Pons (tissue), 1 donor: Measurements from ENCODE around the gene MYT1.
"Not testable (repeated sequence)": the region's sequence is repeated elsewhere in the genome, so short reads cannot be mapped to it uniquely, and the experiment has no call there.

ENCODE experiments used
- DNase-seq: peaks from one replicate; pipeline ENCODE4 v3.0.0-alpha.2; 2016; ENCODE audit warnings: low spot score

The MYT1 gene

GRCh38 chr20:64230461-64231145 is 66.4 kb downstream of the MYT1 start:
- DNase-seq, result no peak

- DNase-seq, result no peak
Measured at GRCh38 chr20:64231621-64232550, 67.6 kb downstream of the MYT1 start.

GRCh38 chr20:64232794-64233193 is 68.5 kb downstream of the MYT1 start:
- DNase-seq, result peak; percentile 63

- peak; percentile 37 for DNase-seq
Measured at GRCh38 chr20:64233725-64234124, 69.5 kb downstream of the MYT1 start.

- no peak for DNase-seq
Measured at GRCh38 chr20:64234291-64234791, 70.1 kb downstream of the MYT1 start.

GRCh38 chr20:64234921-64235565 is 70.8 kb downstream of the MYT1 start:
- not testable (repeated sequence) for DNase-seq

GRCh38 chr20:64236137-64237088 is 72.2 kb downstream of the MYT1 start:
- no peak for DNase-seq

- DNase-seq, result no peak
Measured at GRCh38 chr20:64237316-64237715, 73.1 kb downstream of the MYT1 start.

- no peak for DNase-seq
Measured at GRCh38 chr20:64238115-64238825, 74.0 kb downstream of the MYT1 start.

- DNase-seq, result no peak
Measured at GRCh38 chr20:64238851-64239387, 74.7 kb downstream of the MYT1 start.

- DNase-seq, result no peak
Measured at GRCh38 chr20:64239449-64240242, 75.4 kb downstream of the MYT1 start.

- no peak for DNase-seq
Measured at GRCh38 chr20:64240243-64241015, 76.2 kb downstream of the MYT1 start.

- no peak for DNase-seq
Measured at GRCh38 chr20:64241061-64241460, 76.8 kb downstream of the MYT1 start.

GRCh38 chr20:64242003-64242796 is 77.9 kb downstream of the MYT1 start:
- DNase-seq, result no peak

GRCh38 chr20:64242797-64243475 is 78.7 kb downstream of the MYT1 start:
- no peak for DNase-seq

- DNase-seq, result no peak
Measured at GRCh38 chr20:64244281-64244805, 80.1 kb downstream of the MYT1 start.
